Measurements from ENCODE around the gene LCE7A. TPM values are rescaled to one million over a fixed set of nuclear protein-coding genes. Genes with fewer than 3 reads are reported as not detected.

Gene LCE7A
- total RNA-seq, 1 donor from 2014 or later, result not detected

GRCh38 chr1:152861374-152861773 lies 1.6 kb downstream of the LCE7A start:
- H3K9me3 ChIP-seq, result no peaks in the 10 kb centered on the region
- TF ChIP-seq CTCF (IDR thresholded peaks at IDR 0.05), result no peak
- H3K36me3 ChIP-seq, result no peaks in the 10 kb centered on the region
- H3K4me3 ChIP-seq, result no peak overlapping the region
- no peak for DNase-seq (ENCODE audit: low spot score in 2 of 2)
- H3K27me3 ChIP-seq, result no peaks in the 10 kb centered on the region
- H3K4me1 ChIP-seq, result no peaks in the 10 kb centered on the region
- intact Hi-C loops (cut with DNase I), result no loop called here
- no peak overlapping the region for H3K27ac ChIP-seq

DNA sequence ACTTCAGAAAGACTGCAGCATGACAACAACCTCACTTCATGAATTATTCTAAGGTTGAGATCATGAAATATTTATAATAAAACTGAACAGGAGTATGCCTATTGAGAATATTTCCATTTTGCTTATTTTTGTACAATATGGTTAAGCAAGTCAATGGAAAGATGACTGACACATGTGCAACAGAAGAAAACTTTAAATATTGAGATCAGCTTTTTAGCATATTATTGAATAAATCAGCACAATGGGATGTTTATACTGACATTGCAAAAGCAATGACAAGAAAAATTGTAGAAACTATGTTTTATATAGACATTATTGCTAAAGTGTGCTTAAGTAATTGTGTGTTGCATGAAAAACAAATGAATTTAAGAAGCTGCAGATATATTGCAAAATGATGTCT lies 4.6 kb downstream of the LCE7A start:
- no peaks in the 10 kb centered on the region for H3K4me1 ChIP-seq
- no peak for TF ChIP-seq CTCF (IDR thresholded peaks at IDR 0.05)
- H3K9me3 ChIP-seq, result no peaks in the 10 kb centered on the region
- H3K4me3 ChIP-seq, result no peak overlapping the region
- H3K36me3 ChIP-seq, result no peaks in the 10 kb centered on the region
- no peak for DNase-seq (ENCODE audit: low spot score in 2 of 2)
- no peak overlapping the region for H3K27ac ChIP-seq
- H3K27me3 ChIP-seq, result no peaks in the 10 kb centered on the region
- intact Hi-C loops (cut with DNase I), result no loop called here

- H3K27ac ChIP-seq, result no peak overlapping the region
- intact Hi-C loops (cut with DNase I), result no loop called here
- DNase-seq (ENCODE audit: low spot score in 2 of 2), result no peak
These were observed 6.5 kb downstream of the LCE7A start for GRCh38 chr1:152866321-152866720.

GRCh38 chr1:152869808-152870419 lies 10.1 kb downstream of the LCE7A start:
- no peak overlapping the region for H3K4me3 ChIP-seq
- H3K36me3 ChIP-seq, result no peaks in the 10 kb centered on the region
- peak; percentile 36 to 77 (median 73) for TF ChIP-seq CTCF (IDR thresholded peaks at IDR 0.05)
- H3K27me3 ChIP-seq, result no peaks in the 10 kb centered on the region
- H3K4me1 ChIP-seq, result no peaks in the 10 kb centered on the region
- intact Hi-C loops (cut with DNase I), result loop anchor here (2.0 kb wide), 1 partner anchor 57 kb away; no protein-coding TSS in a partner anchor
- H3K27ac ChIP-seq, result no peak overlapping the region
- H3K9me3 ChIP-seq, result no peaks in the 10 kb centered on the region
- DNase-seq (ENCODE audit: low spot score in 2 of 2), result peak in 1 of 2 donors; percentile 69

More at GRCh38 chr1:152866321-152866720, 6.5 kb downstream of the LCE7A start:
- no peaks in the 10 kb centered on the region for H3K36me3 ChIP-seq
- no peaks in the 10 kb centered on the region for H3K9me3 ChIP-seq
- no peaks in the 10 kb centered on the region for H3K4me1 ChIP-seq
- no peaks in the 10 kb centered on the region for H3K27me3 ChIP-seq
- TF ChIP-seq CTCF (IDR thresholded peaks at IDR 0.05), result no peak
- no peak overlapping the region for H3K4me3 ChIP-seq

- H3K4me1 ChIP-seq, result no peaks in the 10 kb centered on the region
- H3K4me3 ChIP-seq, result no peak overlapping the region
- H3K36me3 ChIP-seq, result no peaks in the 10 kb centered on the region
- H3K9me3 ChIP-seq, result no peaks in the 10 kb centered on the region
- DNase-seq (ENCODE audit: low spot score in 2 of 2), result no peak
- intact Hi-C loops (cut with DNase I), result loop anchor here (2.0 kb wide), 1 partner anchor 56 kb away; no protein-coding TSS in a partner anchor
- H3K27me3 ChIP-seq, result no peaks in the 10 kb centered on the region
- H3K27ac ChIP-seq, result no peak overlapping the region
- peak in 1 of 3 experiments; percentile 20 for TF ChIP-seq CTCF (IDR thresholded peaks at IDR 0.05)
These were observed 11.3 kb downstream of the LCE7A start for GRCh38 chr1:152870831-152871730.
